Neural progenitor cell (in vitro differentiated cells): ENCODE measurements around the gene NEK1.

Experiments
- CTCF ChIP-seq: fragments of 200-600 bp; sonication (generic); IDR thresholded peaks from 2 replicates; pipeline ENCODE4 v1.5.1; 2017; ENCODE audit warnings: antibody characterized with exemption, mild to moderate bottlenecking
- EZH2 ChIP-seq: fragments of 200-600 bp; sonication (generic); IDR thresholded peaks from 2 replicates; pipeline ENCODE4 v1.6.1; 2017; ENCODE audit warnings: antibody characterized with exemption, mild to moderate bottlenecking, moderate library complexity
- EZH2phosphoT487 ChIP-seq: fragments of 200-600 bp; sonication (generic); IDR thresholded peaks from 2 replicates; pipeline ENCODE4 v1.6.1; 2017; ENCODE audit warnings: antibody characterized with exemption

GRCh38 chr4:169617306-169617705 is 4.9 kb upstream of the NEK1 start:
- TF ChIP-seq CTCF (no peak), EZH2 (no peak), EZH2phosphoT487 (no peak)
